HCT116 (cell line): ENCODE data around the gene BTBD9. TPM values are rescaled to one million over a fixed set of nuclear protein-coding genes. Genes with fewer than 3 reads are reported as not detected.

ENCODE experiments used
- ATAC-seq: fragments of 200-7000 bp; cut with Tn5 transposase; 2 replicates; pipeline ENCODE4 v1.9.1; 2020; ENCODE audit warnings: mild to moderate bottlenecking, moderate library complexity
- BruUV-seq: library from RNA; stranded (reverse); fragments of 400-500 nt; replicated peaks from 2 replicates; lab custom pipeline; 2021; lab: Mats Ljungman, UMichigan
- CTCF ChIA-PET: fragments of 300-600 bp; sonication (Branson Sonifier 250); formaldehyde crosslinking; loops from one replicate; lab custom pipeline; 2021; ENCODE audit warnings: antibody characterized with exemption; lab: Charles Lee
- POLR2A ChIA-PET: fragments of 300-600, 350-600 bp; sonication (Branson Sonifier 250); formaldehyde crosslinking; loops from one replicate; lab custom pipeline; 2021; ENCODE audit warnings: antibody characterized with exemption; lab: Charles Lee
- RAD21 ChIA-PET, 2 experiments: fragments of 300-600 bp; sonication (Branson Sonifier 250); formaldehyde crosslinking; loops; one replicate each; lab custom pipeline; 2023; ENCODE audit warnings: low total read pairs in 2 of 2; ENCODE audit not compliant: uncharacterized antibody in 2 of 2, unreplicated experiment in 2 of 2, low non-redundant PET in 1 of 2; lab: Charles Lee
- DNase-seq: peaks from one replicate; pipeline ENCODE4 v3.0.0-alpha.2; 2010; ENCODE audit warnings: low read depth, low spot score
- H2AFZ ChIP-seq: fragments of 200-600 bp; shearing (Covaris generic), sonication (generic); 2 replicates; pipeline ENCODE4 v1.6.1; 2017; ENCODE audit warnings: low read depth, mixed run types, mixed read lengths, antibody characterized with exemption, low read length; ENCODE audit not compliant: poor library complexity, severe bottlenecking
- H3K27ac ChIP-seq: 2 replicates; pipeline ENCODE4 v1.5.1; 2012; ENCODE audit warnings: low read depth, low read length
- H3K27me3 ChIP-seq: fragments of 200-600 bp; sonication (generic); 2 replicates; pipeline ENCODE4 v1.6.1; 2016; ENCODE audit warnings: mixed run types, low read length, mixed read lengths; ENCODE audit not compliant: insufficient read depth
- H3K36me3 ChIP-seq, 2 experiments: fragments of 200-500 bp in 1 of 2; fragments of 200-600 bp in 1 of 2; sonication (Bioruptor generic) in 1 of 2; sonication (generic) in 1 of 2; 2 replicates each; pipeline versions ENCODE4 v1.5.1 to v1.6.1; 2014 to 2016; ENCODE audit warnings: low read length in 2 of 2, inconsistent platforms in 1 of 2, mixed read lengths in 1 of 2, mixed run types in 1 of 2; ENCODE audit not compliant: insufficient read depth in 2 of 2, control insufficient read depth in 1 of 2
- H3K4me1 ChIP-seq, 2 experiments: fragments of 200-600 bp in 1 of 2; sonication (generic) in 1 of 2; 2 replicates each; pipeline versions ENCODE4 v1.5.1 to v1.6.1; 2012 to 2017; ENCODE audit warnings: low read length in 2 of 2, inconsistent platforms in 1 of 2, mild to moderate bottlenecking in 1 of 2, mixed read lengths in 1 of 2, mixed run types in 1 of 2, moderate library complexity in 1 of 2; ENCODE audit not compliant: insufficient read depth in 2 of 2, control insufficient read depth in 1 of 2
- H3K4me2 ChIP-seq: fragments of 200-600 bp; sonication (generic); 2 replicates; pipeline ENCODE4 v1.6.1; 2017; ENCODE audit warnings: mixed run types, low read length, mixed read lengths
- H3K4me3 ChIP-seq, 2 experiments: fragments of 200-600 bp in 1 of 2; sonication (generic) in 1 of 2; replicated peaks in 1 of 2; 2 replicates each; pipeline ENCODE4 v1.5.1; 2011 to 2016; ENCODE audit warnings: low read length in 2 of 2, control low read depth in 1 of 2, low read depth in 1 of 2, mild to moderate bottlenecking in 1 of 2, mixed read lengths in 1 of 2, mixed run types in 1 of 2
- H3K79me2 ChIP-seq: fragments of 200-600 bp; sonication (generic); 2 replicates; pipeline ENCODE4 v1.6.1; 2017; ENCODE audit warnings: mild to moderate bottlenecking, mixed run types, low read length, moderate library complexity, mixed read lengths; ENCODE audit not compliant: insufficient read depth
- H3K9ac ChIP-seq: fragments of 200-600 bp; sonication (generic); 2 replicates; pipeline ENCODE4 v1.6.1; 2016; ENCODE audit warnings: low read length, mixed read lengths
- H3K9me2 ChIP-seq: fragments of 200-600 bp; sonication (generic), shearing (Covaris generic); 2 replicates; pipeline ENCODE4 v1.6.1; 2017; ENCODE audit warnings: mixed run types, mild to moderate bottlenecking, moderate library complexity; ENCODE audit not compliant: insufficient read depth
- H3K9me3 ChIP-seq, 2 experiments: fragments of 200-500 bp in 1 of 2; fragments of 200-600 bp in 1 of 2; sonication (Bioruptor generic) in 1 of 2; sonication (generic) in 1 of 2; 2 replicates each; pipeline ENCODE4 v1.6.1; 2014 to 2017; ENCODE audit warnings: low read length in 2 of 2, mixed read lengths in 2 of 2, inconsistent platforms in 1 of 2, low read depth in 1 of 2, mild to moderate bottlenecking in 1 of 2, mixed run types in 1 of 2, moderate library complexity in 1 of 2; ENCODE audit not compliant: control insufficient read depth in 1 of 2, insufficient read depth in 1 of 2
- H4K20me1 ChIP-seq: fragments of 200-600 bp; sonication (generic), shearing (Covaris generic); 2 replicates; pipeline ENCODE4 v1.6.1; 2017; ENCODE audit warnings: mixed run types, mild to moderate bottlenecking, moderate library complexity; ENCODE audit not compliant: insufficient read depth
- CBX3 ChIP-seq: IDR thresholded peaks from 2 replicates; pipeline ENCODE4 v1.6.1; 2012; ENCODE audit warnings: low read depth
- CEBPB ChIP-seq: IDR thresholded peaks from 2 replicates; pipeline ENCODE4 v1.6.1; 2012; ENCODE audit warnings: low read depth
- EGR1 ChIP-seq: IDR thresholded peaks from 2 replicates; pipeline ENCODE4 v1.6.1; 2012; ENCODE audit warnings: low read depth
- ELF1 ChIP-seq: IDR thresholded peaks from 2 replicates; pipeline ENCODE4 v1.6.1; 2012; ENCODE audit warnings: low read depth, borderline replicate concordance
- FOSL1 ChIP-seq: IDR thresholded peaks from 2 replicates; pipeline ENCODE4 v1.6.1; 2012; ENCODE audit warnings: low read depth
- POLR2AphosphoS5 ChIP-seq: IDR thresholded peaks from 2 replicates; pipeline ENCODE4 v1.6.1; 2011; ENCODE audit warnings: mild to moderate bottlenecking, low read depth, low read length, moderate library complexity
- RAD21 ChIP-seq: IDR thresholded peaks from 2 replicates; pipeline ENCODE4 v1.6.1; 2012; ENCODE audit warnings: low read depth, mild to moderate bottlenecking
- ZNF274 ChIP-seq: fragments of 200-500 bp; sonication (Bioruptor generic); IDR thresholded peaks from 2 replicates; pipeline ENCODE4 v1.6.1; 2014; ENCODE audit warnings: mild to moderate bottlenecking, low read depth, low read length, inconsistent platforms
- intact Hi-C: fragments of 100-400 bp; cut with micrococcal nuclease; formaldehyde crosslinking; loops from 2 replicates; pipeline ENCODE4 v1.10.0; 2022
- total RNA-seq: library from RNA; stranded (reverse); gene quantifications from one replicate; pipeline ENCODE4 v1.2.1, GENCODE V29; 2021; ENCODE audit not compliant: unreplicated experiment
- TF ChIP-seq, protein P1 (sequence below), 3 experiments: fragments of 200-600 bp in 1 of 3; sonication (generic) in 1 of 3; IDR thresholded peaks in 2 of 3; conservative IDR thresholded peaks in 1 of 3; 2 replicates each; pipeline ENCODE4 v1.5.1; 2012 to 2017; ENCODE audit warnings: low read depth in 2 of 3, low read length in 2 of 3, antibody characterized with exemption in 1 of 3, borderline replicate concordance in 1 of 3, control low read depth in 1 of 3, mild to moderate bottlenecking in 1 of 3, mixed read lengths in 1 of 3, mixed run types in 1 of 3, moderate library complexity in 1 of 3; ENCODE audit not compliant: insufficient read depth in 1 of 3
- TF ChIP-seq, protein P2 (sequence below): IDR thresholded peaks from 2 replicates; pipeline ENCODE4 v1.6.1; 2012

Gene BTBD9
- total RNA-seq, 1 experiment from 2014 or later: 10.9 TPM

- Histone ChIP-seq H3K4me1 (no peaks in the 10 kb centered on the region), H3K79me2 (no peaks in the 10 kb centered on the region), H3K36me3 (no peaks in the 10 kb centered on the region), H3K9me3 (no peaks in the 10 kb centered on the region), H2AFZ (no peak overlapping the region), H3K27ac (no peak overlapping the region), H3K9ac (no peak overlapping the region), H4K20me1 (no peaks in the 10 kb centered on the region), H3K9me2 (no peaks in the 10 kb centered on the region), H3K27me3 (no peaks in the 10 kb centered on the region), H3K4me3 (no peak overlapping the region), H3K4me2 (no peak overlapping the region)
- POLR2A ChIA-PET: no interaction called here
- RAD21 ChIA-PET: no interaction called here
- CTCF ChIA-PET: no interaction called here
- no peak for DNase-seq
- intact Hi-C loops: loop anchor here (2.0 kb wide), 1 partner anchor 316 kb away; no protein-coding TSS in a partner anchor
- ATAC-seq: peak; percentile 54; the same call in 1 of the 2 replicates
- TF ChIP-seq CBX3: no peak
- TF ChIP-seq POLR2AphosphoS5: no peak
- no peak for TF ChIP-seq ELF1
- TF ChIP-seq FOSL1: no peak
- TF ChIP-seq, protein P1, sequence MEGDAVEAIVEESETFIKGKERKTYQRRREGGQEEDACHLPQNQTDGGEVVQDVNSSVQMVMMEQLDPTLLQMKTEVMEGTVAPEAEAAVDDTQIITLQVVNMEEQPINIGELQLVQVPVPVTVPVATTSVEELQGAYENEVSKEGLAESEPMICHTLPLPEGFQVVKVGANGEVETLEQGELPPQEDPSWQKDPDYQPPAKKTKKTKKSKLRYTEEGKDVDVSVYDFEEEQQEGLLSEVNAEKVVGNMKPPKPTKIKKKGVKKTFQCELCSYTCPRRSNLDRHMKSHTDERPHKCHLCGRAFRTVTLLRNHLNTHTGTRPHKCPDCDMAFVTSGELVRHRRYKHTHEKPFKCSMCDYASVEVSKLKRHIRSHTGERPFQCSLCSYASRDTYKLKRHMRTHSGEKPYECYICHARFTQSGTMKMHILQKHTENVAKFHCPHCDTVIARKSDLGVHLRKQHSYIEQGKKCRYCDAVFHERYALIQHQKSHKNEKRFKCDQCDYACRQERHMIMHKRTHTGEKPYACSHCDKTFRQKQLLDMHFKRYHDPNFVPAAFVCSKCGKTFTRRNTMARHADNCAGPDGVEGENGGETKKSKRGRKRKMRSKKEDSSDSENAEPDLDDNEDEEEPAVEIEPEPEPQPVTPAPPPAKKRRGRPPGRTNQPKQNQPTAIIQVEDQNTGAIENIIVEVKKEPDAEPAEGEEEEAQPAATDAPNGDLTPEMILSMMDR (IDR thresholded peaks at IDR 0.05 in 2 of 3, conservative IDR thresholded peaks at IDR 0.05 in 1 of 3; ENCODE audit: borderline replicate concordance in 1 of 3, insufficient read depth in 1 of 3, low read depth in 2 of 3, low read length in 2 of 3): no peak
- TF ChIP-seq RAD21: peak; percentile 9; the same call in 1 of the 2 replicates
- no peak for TF ChIP-seq ZNF274
- BruUV-seq: no TSS peak
Measured at GRCh38 chr6:38179300-38179699, 460.4 kb downstream of the BTBD9 start.

GRCh38 chr6:38178584-38178886 is 461.2 kb downstream of the BTBD9 start:
- CTCF ChIA-PET: no interaction called here
- H4K20me1 ChIP-seq: no peaks in the 10 kb centered on the region
- TF ChIP-seq, protein P1 (IDR thresholded peaks at IDR 0.05 in 2 of 3, conservative IDR thresholded peaks at IDR 0.05 in 1 of 3; ENCODE audit: borderline replicate concordance in 1 of 3, insufficient read depth in 1 of 3, low read depth in 2 of 3, low read length in 2 of 3): no peak
- TF ChIP-seq CEBPB: no peak
- TF ChIP-seq POLR2AphosphoS5: no peak
- no peak for TF ChIP-seq ZNF274
- no peak for TF ChIP-seq EGR1
- TF ChIP-seq, protein P2, sequence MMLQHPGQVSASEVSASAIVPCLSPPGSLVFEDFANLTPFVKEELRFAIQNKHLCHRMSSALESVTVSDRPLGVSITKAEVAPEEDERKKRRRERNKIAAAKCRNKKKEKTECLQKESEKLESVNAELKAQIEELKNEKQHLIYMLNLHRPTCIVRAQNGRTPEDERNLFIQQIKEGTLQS: no peak
- TF ChIP-seq, all 23 proteins: peak for 0
- no peak overlapping the region for H3K27ac ChIP-seq
- H3K9ac ChIP-seq: no peak overlapping the region
- H3K36me3 ChIP-seq: no peaks in the 10 kb centered on the region
- no TSS peak for BruUV-seq
- ChIA-PET POLR2A (no interaction called here), RAD21 (no interaction called here)
- H3K9me2 ChIP-seq: no peaks in the 10 kb centered on the region
- no peak overlapping the region for H3K4me3 ChIP-seq
- no peaks in the 10 kb centered on the region for H3K79me2 ChIP-seq
- H3K4me1 ChIP-seq: no peaks in the 10 kb centered on the region
- intact Hi-C loops: loop anchor here (2.0 kb wide), 1 partner anchor 316 kb away; no protein-coding TSS in a partner anchor
- no peaks in the 10 kb centered on the region for H3K9me3 ChIP-seq
- ATAC-seq: no peak
- DNase-seq: no peak
- no peak overlapping the region for H2AFZ ChIP-seq
- H3K4me2 ChIP-seq: no peak overlapping the region
- no peaks in the 10 kb centered on the region for H3K27me3 ChIP-seq
